HG02678 (cell line): ENCODE results near the gene ZBTB12.
A peak's percentile ranks its signal among the peaks of the same experiment; 100 is the strongest.
"Not testable (repeated sequence)": the region's sequence is repeated elsewhere in the genome, so short reads cannot be mapped to it uniquely, and the experiment has no call there.

Experiments used
- ATAC-seq: cut with Tn5 transposase; IDR thresholded peaks from one replicate; pipeline ENCODE4 v1.9.1; 2021; ENCODE audit warnings: mild to moderate bottlenecking, moderate library complexity; ENCODE audit not compliant: unreplicated experiment

The ZBTB12 gene

GRCh38 chr6:31901953-31902643, at the start of gene ZBTB12:
ZBTB12 (minus strand) TSS chr6:31902086; CDS start chr6:31901305, 781 bp downstream.
- ATAC-seq = peak; percentile 70

- ATAC-seq = no peak
Measured at GRCh38 chr6:31949926-31950548, 48.2 kb upstream of the ZBTB12 start.

GRCh38 chr6:31948753-31949413, 47.0 kb upstream of the ZBTB12 start:
- ATAC-seq = no peak

GRCh38 chr6:31948306-31948705, 46.4 kb upstream of the ZBTB12 start:
- no peak for ATAC-seq

- no peak for ATAC-seq
Measured at GRCh38 chr6:31947864-31948263, 46.0 kb upstream of the ZBTB12 start.

GRCh38 chr6:31947070-31947675, 45.3 kb upstream of the ZBTB12 start:
- no peak for ATAC-seq

GRCh38 chr6:31946370-31946885, 44.5 kb upstream of the ZBTB12 start:
- no peak for ATAC-seq

GRCh38 chr6:31945507-31946369, 43.9 kb upstream of the ZBTB12 start, which contains the start of gene CFB:
CFB (plus strand) TSS chr6:31946095; CDS start chr6:31946222, 127 bp downstream.
- ATAC-seq = no peak

- ATAC-seq = no peak
Measured at GRCh38 chr6:31945154-31945506, 43.2 kb upstream of the ZBTB12 start.

GRCh38 chr6:31943742-31944141, 41.9 kb upstream of the ZBTB12 start:
- no peak for ATAC-seq

- ATAC-seq = no peak
Measured at GRCh38 chr6:31940256-31940664, 38.4 kb upstream of the ZBTB12 start.

- no peak for ATAC-seq
Measured at GRCh38 chr6:31935823-31936222, 33.9 kb upstream of the ZBTB12 start.

GRCh38 chr6:31935021-31935420, 33.1 kb upstream of the ZBTB12 start:
- ATAC-seq = no peak

GRCh38 chr6:31933537-31933936, 31.7 kb upstream of the ZBTB12 start:
- ATAC-seq = no peak

GRCh38 chr6:31932137-31932536, 30.3 kb upstream of the ZBTB12 start:
- ATAC-seq = not testable (repeated sequence)

- no peak for ATAC-seq
Measured at GRCh38 chr6:31930962-31931361, 29.1 kb upstream of the ZBTB12 start.

GRCh38 chr6:31928672-31928939, 26.7 kb upstream of the ZBTB12 start:
- no peak for ATAC-seq

- ATAC-seq = no peak
Measured at GRCh38 chr6:31927863-31928671, 26.2 kb upstream of the ZBTB12 start.

GRCh38 chr6:31927242-31927862, 25.5 kb upstream of the ZBTB12 start, which contains the start of gene C2:
C2 (plus strand) TSS chr6:31927717; CDS start chr6:31927753, 36 bp downstream.
- no peak for ATAC-seq
